PC-9 (cell line): ENCODE results near the gene ZNRF3. TPM values are rescaled to one million over a fixed set of nuclear protein-coding genes. Genes with fewer than 3 reads are reported as not detected.

Source experiments
- BruUV-seq: library from RNA; stranded (reverse); fragments of 400-500 nt; replicated peaks from 2 replicates; lab custom pipeline; 2021; lab: Mats Ljungman, UMichigan
- CTCF ChIA-PET: fragments of 300-600 bp; sonication (Branson Sonifier 250); formaldehyde crosslinking; loops from one replicate; lab custom pipeline; 2022; ENCODE audit warnings: antibody characterized with exemption; lab: Charles Lee
- POLR2A ChIA-PET: fragments of 300-600 bp; sonication (Branson Sonifier 250); formaldehyde crosslinking; loops from one replicate; lab custom pipeline; 2022; ENCODE audit warnings: antibody characterized with exemption; ENCODE audit not compliant: unreplicated experiment; lab: Charles Lee
- DNase-seq, 2 experiments: peaks; one replicate each; pipeline versions ENCODE4 v3.0.0 to v3.0.0-alpha.2; 2015 to 2022; ENCODE audit warnings: mixed read lengths in 1 of 2
- H2AFZ ChIP-seq: fragments of 200-600 bp; sonication (generic); 2 replicates; pipeline ENCODE4 v1.8.1; 2017; ENCODE audit warnings: antibody characterized with exemption
- H3F3A ChIP-seq: fragments of 200-600 bp; sonication (generic); 2 replicates; pipeline ENCODE4 v1.8.1; 2017; ENCODE audit warnings: antibody characterized with exemption, mild to moderate bottlenecking, low read depth; ENCODE audit not compliant: insufficient read depth
- H3K27ac ChIP-seq: fragments of 200-600 bp; sonication (generic); 2 replicates; pipeline ENCODE4 v1.6.1; 2016; ENCODE audit warnings: mixed run types
- H3K27me3 ChIP-seq: fragments of 200-600 bp; sonication (generic); 2 replicates; pipeline ENCODE4 v1.6.1; 2016; ENCODE audit warnings: low read depth, mixed run types; ENCODE audit not compliant: insufficient read depth
- H3K36me3 ChIP-seq: fragments of 200-600 bp; sonication (generic); 2 replicates; pipeline ENCODE4 v1.6.1; 2016; ENCODE audit warnings: low read depth, mixed run types
- H3K4me1 ChIP-seq: fragments of 200-600 bp; sonication (generic); replicated peaks from 2 replicates; pipeline ENCODE4 v1.6.1; 2016; ENCODE audit warnings: mixed run types; ENCODE audit not compliant: insufficient read depth
- H3K4me2 ChIP-seq: fragments of 200-600 bp; sonication (generic); 2 replicates; pipeline ENCODE4 v1.6.1; 2017; ENCODE audit warnings: mixed run types
- H3K4me3 ChIP-seq: fragments of 200-600 bp; sonication (generic); 2 replicates; pipeline ENCODE4 v1.6.1; 2016; ENCODE audit warnings: mixed run types
- H3K79me2 ChIP-seq: fragments of 200-600 bp; sonication (generic); 2 replicates; pipeline ENCODE4 v1.6.1; 2017; ENCODE audit warnings: low read depth, mixed run types
- H3K9me2 ChIP-seq: fragments of 200-600 bp; sonication (generic); 2 replicates; pipeline ENCODE4 v1.8.1; 2017; ENCODE audit warnings: mild to moderate bottlenecking; ENCODE audit not compliant: insufficient read depth
- H3K9me3 ChIP-seq: fragments of 200-600 bp; sonication (generic); 2 replicates; pipeline ENCODE4 v1.8.1; 2016; ENCODE audit warnings: low read depth; ENCODE audit not compliant: insufficient read depth
- H4K20me1 ChIP-seq: fragments of 200-600 bp; sonication (generic); 2 replicates; pipeline ENCODE4 v1.8.1; 2017; ENCODE audit not compliant: insufficient read depth
- CTCF ChIP-seq: fragments of 200-600 bp; sonication (generic); conservative IDR thresholded peaks from 2 replicates; pipeline ENCODE4 v1.6.1; 2017; ENCODE audit warnings: mixed run types, antibody characterized with exemption, mild to moderate bottlenecking, moderate library complexity
- EZH2 ChIP-seq: fragments of 200-600 bp; sonication (generic); IDR thresholded peaks from 2 replicates; pipeline ENCODE4 v1.8.0; 2017; ENCODE audit warnings: antibody characterized with exemption, low read depth
- intact Hi-C: fragments of 100-400 bp; cut with micrococcal nuclease; formaldehyde crosslinking; loops from one replicate; pipeline ENCODE4 v1.10.0; 2022; ENCODE audit not compliant: unreplicated experiment
- total RNA-seq: library from RNA; stranded (reverse); gene quantifications from 2 replicates; pipeline ENCODE4 v1.2.3, GENCODE V29; 2021

ZNRF3 gene
- total RNA-seq, 1 experiment from 2014 or later: 5.2 TPM

GRCh38 chr22:28939394-28939793 lies 56.0 kb downstream of the ZNRF3 start:
- intact Hi-C loops: no loop called here
- no peak overlapping the region for H3K4me2 ChIP-seq
- no peaks in the 10 kb centered on the region for H3K36me3 ChIP-seq
- H3K27me3 ChIP-seq: no peaks in the 10 kb centered on the region
- peaks cover 10% of the 10 kb centered on the region for H4K20me1 ChIP-seq
- no peaks in the 10 kb centered on the region for H3K9me3 ChIP-seq
- CTCF ChIA-PET: no interaction called here
- H3K9me2 ChIP-seq: no peaks in the 10 kb centered on the region
- BruUV-seq: no TSS peak
- H3K4me1 ChIP-seq: no peaks in the 10 kb centered on the region
- H3K27ac ChIP-seq: no peak overlapping the region
- no peaks in the 10 kb centered on the region for H3F3A ChIP-seq
- H3K79me2 ChIP-seq: peaks cover 12% of the 10 kb centered on the region; the same call in 1 of the 2 replicates
- H3K4me3 ChIP-seq: no peak overlapping the region
- POLR2A ChIA-PET: no interaction called here
- TF ChIP-seq CTCF (no peak), EZH2 (no peak)
- no peak for DNase-seq
- H2AFZ ChIP-seq: no peak overlapping the region

- no peak overlapping the region for H3K4me3 ChIP-seq
- DNase-seq: no peak
- peaks cover 8% of the 10 kb centered on the region for H4K20me1 ChIP-seq
- no TSS peak for BruUV-seq
- H3K79me2 ChIP-seq: peaks cover 12% of the 10 kb centered on the region; the same call in 1 of the 2 replicates
- H3K4me2 ChIP-seq: no peak overlapping the region
- no peaks in the 10 kb centered on the region for H3F3A ChIP-seq
- no peaks in the 10 kb centered on the region for H3K27me3 ChIP-seq
- H3K36me3 ChIP-seq: no peaks in the 10 kb centered on the region
- H3K4me1 ChIP-seq: no peaks in the 10 kb centered on the region
- H3K9me3 ChIP-seq: no peaks in the 10 kb centered on the region
- POLR2A ChIA-PET: no interaction called here
- TF ChIP-seq EZH2: no peak
- CTCF ChIA-PET: no interaction called here
- intact Hi-C loops: loop anchor here (2.0 kb wide), 1 partner anchor 57 kb away; no protein-coding TSS in a partner anchor
- no peak overlapping the region for H3K27ac ChIP-seq
- H2AFZ ChIP-seq: no peak overlapping the region
- no peaks in the 10 kb centered on the region for H3K9me2 ChIP-seq
Measured at GRCh38 chr22:28939932-28940331, 56.6 kb downstream of the ZNRF3 start.

- Histone ChIP-seq H3K79me2 (0 out of 2 replicates have a peak, but pooled peaks cover 10% of the 10 kb centered on the region), H3K4me3 (no peak overlapping the region), H3K9me3 (no peaks in the 10 kb centered on the region), H3K9me2 (no peaks in the 10 kb centered on the region), H3K4me2 (no peak overlapping the region), H3K27ac (no peak overlapping the region), H4K20me1 (peaks cover 3% of the 10 kb centered on the region), H3F3A (no peaks in the 10 kb centered on the region), H2AFZ (no peak overlapping the region), H3K4me1 (no peaks in the 10 kb centered on the region), H3K36me3 (no peaks in the 10 kb centered on the region), H3K27me3 (no peaks in the 10 kb centered on the region)
- TF ChIP-seq EZH2 (no peak), CTCF (no peak)
- POLR2A ChIA-PET: no interaction called here
- CTCF ChIA-PET: no interaction called here
- DNase-seq: no peak
- BruUV-seq: no TSS peak
- intact Hi-C loops: loop anchor here (2.0 kb wide), 1 partner anchor 56 kb away; no protein-coding TSS in a partner anchor
Measured at GRCh38 chr22:28940441-28940840, 57.1 kb downstream of the ZNRF3 start.

- intact Hi-C loops: no loop called here
Measured at GRCh38 chr22:28942333-28942732, 59.0 kb downstream of the ZNRF3 start.

More at GRCh38 chr22:28942333-28942732, 59.0 kb downstream of the ZNRF3 start:
- Histone ChIP-seq H3K9me2 (no peaks in the 10 kb centered on the region), H2AFZ (no peak overlapping the region), H3K36me3 (no peaks in the 10 kb centered on the region), H3K27me3 (no peaks in the 10 kb centered on the region), H4K20me1 (peaks cover 3% of the 10 kb centered on the region; the same call in 1 of the 2 replicates), H3K79me2 (0 out of 2 replicates have a peak, but pooled peaks cover 7% of the 10 kb centered on the region), H3K4me1 (no peaks in the 10 kb centered on the region), H3K9me3 (no peaks in the 10 kb centered on the region; the same call in 1 of the 2 replicates), H3K4me2 (no peak overlapping the region), H3F3A (no peaks in the 10 kb centered on the region), H3K27ac (no peak overlapping the region), H3K4me3 (no peak overlapping the region)
- BruUV-seq: no TSS peak
- CTCF ChIA-PET: no interaction called here
- TF ChIP-seq CTCF: no peak
- TF ChIP-seq EZH2: no peak
- no peak for DNase-seq
- POLR2A ChIA-PET: no interaction called here
